K562 treated with DMSO at 1 percent for 48 hours (cell line): Measurements from ENCODE around the gene LCE1C. TPM values are rescaled to one million over a fixed set of nuclear protein-coding genes. Genes with fewer than 3 reads are reported as not detected.

Experiments
- total RNA-seq: library from RNA; unstranded; fragments of 300-600 nt; gene quantifications from 2 replicates; pipeline ENCODE4 v1.2.3, GENCODE V29; 2022; ENCODE audit warnings: low replicate concordance; ENCODE audit errors: extremely low read depth

Gene LCE1C, protein sequence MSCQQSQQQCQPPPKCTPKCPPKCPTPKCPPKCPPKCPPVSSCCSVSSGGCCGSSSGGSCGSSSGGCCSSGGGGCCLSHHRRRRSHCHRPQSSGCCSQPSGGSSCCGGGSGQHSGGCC
- total RNA-seq = not detected in 2 replicates

DNA sequence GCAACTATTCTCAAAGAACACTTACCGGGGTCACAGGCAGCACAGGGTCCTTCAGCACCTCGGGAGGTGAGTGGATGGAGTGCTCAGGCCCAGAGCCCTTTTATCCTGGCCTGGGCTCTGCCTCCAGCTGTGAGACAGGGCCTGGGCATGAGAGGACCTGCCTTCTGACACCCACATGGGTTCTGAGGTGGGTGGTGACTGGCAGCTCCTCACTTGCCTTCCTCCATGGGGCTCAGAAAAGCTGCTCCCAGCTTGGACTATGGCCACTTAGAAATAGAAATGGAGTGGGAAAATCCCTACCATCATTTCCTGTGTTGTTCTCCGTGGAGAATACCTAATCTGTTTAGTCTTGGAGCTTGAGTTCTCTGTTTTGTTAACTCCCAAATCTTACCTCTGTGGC lies at the start of gene LCE1C:
LCE1C (minus strand) TSS at position 76 of the 400 bp plus-strand sequence. CDS start 1,173 bp downstream, outside the sequence.

DNA sequence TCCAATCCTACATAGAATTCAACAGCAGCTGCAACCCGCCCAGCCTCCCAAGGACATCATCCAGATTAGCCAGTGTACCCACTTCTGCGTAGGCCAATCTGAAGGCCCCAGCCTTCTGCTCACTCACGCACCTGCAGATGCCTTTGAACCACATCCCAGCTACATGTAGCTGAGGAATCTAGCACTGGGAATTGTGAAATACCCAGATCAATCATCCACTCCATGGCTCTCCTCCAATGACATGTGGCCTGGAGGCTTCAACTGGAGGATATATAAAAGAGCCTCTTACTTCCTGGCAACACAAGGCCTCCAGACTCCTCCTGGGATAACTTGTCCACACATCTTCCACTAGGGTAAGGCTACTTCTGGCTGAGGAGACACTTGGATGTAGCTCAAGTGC lies 36.1 kb upstream of the LCE1C start, which contains the start of gene LCE6A:
LCE6A (plus strand) TSS at position 301 of the 400 bp plus-strand sequence. CDS start 665 bp downstream, outside the sequence.

DNA sequence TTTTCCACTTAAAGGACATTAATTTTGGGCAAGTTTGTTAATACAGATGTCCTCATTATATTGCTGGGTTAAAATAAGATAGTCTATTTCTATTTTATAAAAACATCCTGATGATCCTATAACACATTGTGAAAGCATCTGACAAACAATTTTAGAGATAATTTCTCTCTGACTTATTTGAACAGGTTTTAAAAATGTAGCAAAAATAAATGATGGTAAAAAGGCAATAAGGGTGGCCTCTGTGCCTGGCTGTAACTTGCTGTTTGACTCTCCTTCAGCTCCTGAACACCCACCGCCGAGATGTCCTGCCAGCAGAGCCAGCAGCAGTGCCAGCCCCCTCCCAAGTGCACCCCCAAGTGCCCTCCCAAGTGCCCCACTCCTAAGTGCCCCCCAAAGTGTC lies 20.7 kb upstream of the LCE1C start, which contains the start of gene LCE1A:
LCE1A (plus strand) TSS at position 301 of the 400 bp plus-strand sequence; CDS start at position 301, 0 bp downstream.

DNA sequence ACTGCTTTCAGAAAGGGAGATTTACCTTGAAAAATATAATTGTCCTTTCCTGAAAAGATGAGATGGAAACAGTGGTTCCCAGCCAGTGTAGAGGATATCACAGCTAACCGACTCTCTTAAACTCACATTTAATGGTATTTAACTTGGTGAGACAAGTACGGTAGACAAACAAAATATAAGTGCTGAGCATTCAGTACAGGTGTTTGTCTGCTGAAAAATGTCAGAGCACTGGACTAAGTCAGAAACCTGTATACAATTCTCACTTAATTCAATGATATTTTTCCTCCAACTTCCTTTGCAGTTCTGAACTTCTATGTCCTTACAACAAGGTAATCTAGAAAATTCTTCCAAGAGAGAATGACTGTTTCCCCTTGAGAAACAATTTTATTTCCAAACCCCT lies 5.2 kb upstream of the LCE1C start, which contains the start of gene LCE1B:
LCE1B (plus strand) TSS at position 301 of the 400 bp plus-strand sequence. CDS start 476 bp downstream, outside the sequence.

DNA sequence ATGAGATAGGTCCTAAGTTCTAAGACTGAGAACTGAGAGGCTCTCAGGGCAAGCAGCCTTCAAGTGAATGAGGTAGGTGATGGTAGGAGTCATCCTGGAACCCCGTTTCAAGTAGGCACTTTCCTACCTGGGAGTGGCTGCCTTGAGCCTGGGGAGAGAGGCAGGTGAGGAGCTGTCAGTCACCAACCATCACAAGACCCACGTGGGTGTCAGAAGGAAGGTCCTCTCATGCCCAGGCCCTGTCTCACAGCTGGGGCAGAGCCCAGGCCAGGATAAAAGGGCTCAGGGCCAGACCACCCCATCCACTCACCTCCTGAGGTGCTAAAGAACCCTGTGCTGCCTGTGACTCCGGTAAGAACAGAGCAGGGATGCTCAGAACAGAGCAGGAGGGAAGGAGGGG lies 10.0 kb downstream of the LCE1C start, which contains the start of gene LCE1D:
LCE1D (plus strand) TSS at position 301 of the 400 bp plus-strand sequence. CDS start 1,074 bp downstream, outside the sequence.

DNA sequence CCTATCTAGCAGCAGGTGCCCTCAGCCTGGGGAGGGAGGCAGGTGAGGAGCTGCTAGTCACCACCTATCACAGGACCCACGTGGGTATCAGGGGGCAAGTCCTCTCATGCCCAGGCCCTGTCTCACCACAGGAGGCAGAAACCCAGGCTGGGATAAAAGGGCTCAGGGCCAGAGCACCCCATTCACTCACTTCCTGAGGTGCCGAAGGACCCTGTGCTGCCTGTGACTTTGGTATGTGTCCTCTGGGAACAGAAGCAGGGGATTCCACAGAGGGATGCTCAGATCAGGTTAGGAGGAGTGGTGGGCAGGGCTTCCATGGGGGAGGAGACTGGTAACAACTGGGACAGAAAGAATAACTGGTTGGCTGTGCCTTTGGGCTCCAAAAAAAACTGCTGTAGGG lies 20.4 kb downstream of the LCE1C start, which contains the start of gene LCE1E:
LCE1E (plus strand) TSS at position 181 of the 400 bp plus-strand sequence. CDS start 1,043 bp downstream, outside the sequence.

DNA sequence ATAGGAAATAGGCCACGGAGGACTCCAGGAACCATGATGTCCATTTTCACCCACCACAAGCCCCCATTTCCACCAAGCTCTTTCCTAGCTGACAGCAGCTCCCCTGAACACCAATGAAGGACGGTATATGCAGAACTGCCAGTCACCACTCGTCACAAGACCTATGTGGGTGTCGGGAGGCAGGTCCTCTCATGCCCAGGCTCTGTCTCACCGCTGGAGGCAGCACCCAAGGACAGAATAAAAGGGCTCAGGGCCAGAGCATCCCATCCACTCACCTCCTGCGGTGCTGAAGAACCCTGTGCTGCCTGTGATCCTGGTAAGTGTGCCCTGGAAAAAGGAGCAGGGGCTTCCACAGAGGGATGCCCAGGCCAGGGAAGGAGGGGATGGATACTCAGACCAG lies 31.6 kb downstream of the LCE1C start, which contains the start of gene LCE1F:
LCE1F (plus strand) TSS at position 266 of the 400 bp plus-strand sequence. CDS start 1,232 bp downstream, outside the sequence.

DNA sequence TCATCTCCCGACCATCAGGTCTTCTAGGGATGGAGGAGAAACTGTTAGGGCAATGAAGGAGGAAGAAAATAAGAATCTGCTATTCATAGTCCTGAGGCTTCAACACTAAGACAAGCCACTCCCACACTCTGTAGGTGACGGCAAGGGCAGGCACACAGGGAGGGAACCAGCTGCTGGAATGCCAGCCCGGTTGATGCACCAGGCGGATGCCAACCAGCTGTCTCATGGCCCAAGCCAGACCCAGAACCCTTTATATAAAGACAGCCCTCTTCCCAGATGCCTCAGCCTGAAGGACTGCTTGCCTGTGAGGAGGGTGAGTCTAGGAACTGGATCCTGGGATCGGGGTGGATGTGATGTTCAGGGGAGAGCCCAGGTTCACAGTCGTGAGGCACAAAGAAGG lies 48.7 kb downstream of the LCE1C start, which contains the start of gene KPRP:
KPRP (plus strand) TSS at position 279 of the 400 bp plus-strand sequence. CDS start 1,564 bp downstream, outside the sequence.

Other genes starting within 250 kb of the LCE1C start
- gene LCE3E, start 239.9 kb downstream of the LCE1C start, total RNA-seq = not detected in 2 replicates
- gene LCE3D, start 226.1 kb downstream of the LCE1C start, total RNA-seq = not detected in 2 replicates
- gene LCE3C, start 206.4 kb downstream of the LCE1C start, total RNA-seq = not detected in 2 replicates
- gene LCE3B, start 192.8 kb downstream of the LCE1C start, total RNA-seq = not detected in 2 replicates
- not detected in 2 replicates for gene LCE3A, start 183.5 kb downstream of the LCE1C start, total RNA-seq
- not detected in 2 replicates for gene LCE2D, start 143.3 kb downstream of the LCE1C start, total RNA-seq
- gene LCE2C, start 131.4 kb downstream of the LCE1C start, total RNA-seq = not detected in 2 replicates
- gene LCE2B, start 120.5 kb downstream of the LCE1C start, total RNA-seq = not detected in 2 replicates
- not detected in 2 replicates for gene LCE2A, start 108.3 kb downstream of the LCE1C start, total RNA-seq
- not detected in 2 replicates for gene LCE4A, start 98.5 kb downstream of the LCE1C start, total RNA-seq
- not detected in 2 replicates for gene KPRP, start 48.6 kb downstream of the LCE1C start, total RNA-seq
- gene LCE1F, start 31.5 kb downstream of the LCE1C start, total RNA-seq = not detected in 2 replicates
- not detected in 2 replicates for gene LCE1E, start 20.4 kb downstream of the LCE1C start, total RNA-seq
- not detected in 2 replicates for gene LCE1D, start 9.9 kb downstream of the LCE1C start, total RNA-seq
- not detected in 2 replicates for gene LCE1B, start 5.3 kb upstream of the LCE1C start, total RNA-seq
- not detected in 2 replicates for gene LCE1A, start 20.8 kb upstream of the LCE1C start, total RNA-seq
- not detected in 2 replicates for gene LCE6A, start 36.2 kb upstream of the LCE1C start, total RNA-seq
- not detected in 2 replicates for gene LCE7A, start 53.3 kb upstream of the LCE1C start, total RNA-seq
- gene SMCP, start 71.7 kb upstream of the LCE1C start, total RNA-seq = not detected in 2 replicates
- gene IVL, start 101.9 kb upstream of the LCE1C start, total RNA-seq = not detected in 2 replicates
- gene SPRR5, start 140.6 kb upstream of the LCE1C start, total RNA-seq = not detected in 2 replicates
- not detected in 2 replicates for gene SPRR4, start 164.0 kb upstream of the LCE1C start, total RNA-seq
- not detected in 2 replicates for gene SPRR1A, start 177.4 kb upstream of the LCE1C start, total RNA-seq
- not detected in 2 replicates for gene SPRR3, start 195.1 kb upstream of the LCE1C start, total RNA-seq
- not detected in 2 replicates for gene SPRR1B, start 224.6 kb upstream of the LCE1C start, total RNA-seq
- gene SPRR2D, start 234.5 kb upstream of the LCE1C start, total RNA-seq = not detected in 2 replicates